Measurements from ENCODE around the gene KCNIP4. TPM values are rescaled to one million over a fixed set of nuclear protein-coding genes. Genes with fewer than 3 reads are reported as not detected.
"Not testable (repeated sequence)": the region's sequence is repeated elsewhere in the genome, so short reads cannot be mapped to it uniquely, and the experiment has no call there.

Gene KCNIP4
- total RNA-seq, 1 donor from 2014 or later: 16.7 TPM

DNA sequence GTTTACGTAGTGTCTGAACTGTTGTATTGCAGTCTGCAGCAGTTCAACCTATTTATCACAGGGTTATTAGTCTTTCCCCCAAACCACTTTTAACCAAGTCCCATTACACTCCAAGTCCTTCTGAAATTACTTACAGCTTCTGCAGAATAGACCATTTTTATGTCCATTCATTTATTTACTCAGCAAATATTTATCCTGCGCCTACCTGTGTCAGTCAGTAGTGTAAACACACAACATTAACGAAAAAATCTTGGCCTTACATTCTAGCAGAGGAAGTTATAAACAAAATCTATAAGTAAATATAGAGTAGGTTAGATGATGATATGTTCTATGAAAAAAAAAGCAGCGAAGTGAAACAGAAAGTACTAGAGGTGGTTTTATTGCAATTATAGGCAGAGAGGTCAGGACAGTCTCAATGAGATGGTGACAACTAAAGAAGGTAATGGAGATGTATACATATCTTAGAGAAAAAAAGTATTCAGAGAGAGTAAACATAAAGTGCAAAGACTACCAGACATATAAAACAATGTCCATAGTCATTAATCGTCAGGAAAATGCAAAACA lies 534.7 kb downstream of the KCNIP4 start:
- no peak for DNase-seq (ENCODE audit: low spot score in 2 of 2)
- no peak for FAIRE-seq

DNA sequence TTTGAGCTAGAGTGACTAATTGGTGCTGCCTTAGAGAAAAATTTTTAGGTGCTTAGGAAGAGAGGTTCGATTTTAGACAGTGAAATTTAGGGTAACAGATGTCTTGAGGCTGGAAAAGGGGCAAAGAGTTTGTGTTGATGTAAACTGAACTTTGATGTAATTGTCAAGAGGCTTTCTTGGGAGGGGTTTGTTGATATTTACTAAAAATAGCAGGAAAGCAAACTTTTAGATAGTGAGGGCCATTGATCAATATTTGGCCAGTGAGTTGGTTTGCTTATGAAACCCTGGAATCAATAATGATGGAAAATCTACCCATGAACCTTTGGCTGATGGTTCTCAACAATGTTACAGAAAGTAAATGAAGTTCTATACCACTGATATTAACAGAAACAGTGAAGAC lies 537.5 kb downstream of the KCNIP4 start:
- no peak for FAIRE-seq

DNA sequence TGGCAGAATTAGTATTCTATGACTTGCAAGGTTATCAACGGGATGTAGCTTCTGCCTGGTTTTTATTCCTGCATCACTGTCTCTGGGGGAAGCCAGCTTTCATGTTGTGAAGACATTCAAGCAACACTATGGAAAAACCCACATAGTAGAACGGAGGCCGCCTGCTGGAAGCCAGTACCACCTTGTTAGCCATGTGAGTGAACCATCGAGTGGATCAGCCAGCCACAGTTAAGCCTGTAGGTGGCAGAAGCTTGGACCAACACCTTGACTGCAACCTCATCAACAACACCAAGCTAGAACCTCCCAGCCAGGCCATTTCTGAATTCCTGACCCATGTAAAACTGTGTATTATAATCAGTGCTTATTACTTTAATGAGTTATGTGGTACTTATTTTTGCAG lies 538.2 kb downstream of the KCNIP4 start:
- FAIRE-seq: no peak
- DNase-seq (ENCODE audit: low spot score in 2 of 2): no peak

More for the DNA sequence above, 537.5 kb downstream of the KCNIP4 start:
- no peak for DNase-seq (ENCODE audit: low spot score in 2 of 2)

DNA sequence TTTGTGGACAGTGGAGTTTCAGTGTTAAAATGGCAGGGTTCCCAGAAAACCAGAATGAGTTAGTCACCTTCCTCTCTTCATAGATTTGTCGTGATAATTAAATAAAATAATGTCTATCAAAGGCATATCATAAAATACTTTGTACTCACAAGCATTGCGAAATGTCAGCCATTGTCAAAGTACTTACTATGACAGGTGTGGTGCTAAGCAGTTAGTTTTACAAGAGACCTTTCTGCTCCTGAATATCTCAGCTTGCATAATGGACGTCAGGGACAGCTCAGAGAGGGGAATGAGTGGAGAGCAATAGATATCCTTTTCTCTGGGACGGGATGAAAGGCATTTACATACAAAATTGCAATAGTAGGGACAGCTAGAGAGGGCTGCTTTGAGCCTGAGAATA lies 560.9 kb downstream of the KCNIP4 start:
- FAIRE-seq (no peak), DNase-seq (ENCODE audit: low spot score in 2 of 2) (no peak)

DNA sequence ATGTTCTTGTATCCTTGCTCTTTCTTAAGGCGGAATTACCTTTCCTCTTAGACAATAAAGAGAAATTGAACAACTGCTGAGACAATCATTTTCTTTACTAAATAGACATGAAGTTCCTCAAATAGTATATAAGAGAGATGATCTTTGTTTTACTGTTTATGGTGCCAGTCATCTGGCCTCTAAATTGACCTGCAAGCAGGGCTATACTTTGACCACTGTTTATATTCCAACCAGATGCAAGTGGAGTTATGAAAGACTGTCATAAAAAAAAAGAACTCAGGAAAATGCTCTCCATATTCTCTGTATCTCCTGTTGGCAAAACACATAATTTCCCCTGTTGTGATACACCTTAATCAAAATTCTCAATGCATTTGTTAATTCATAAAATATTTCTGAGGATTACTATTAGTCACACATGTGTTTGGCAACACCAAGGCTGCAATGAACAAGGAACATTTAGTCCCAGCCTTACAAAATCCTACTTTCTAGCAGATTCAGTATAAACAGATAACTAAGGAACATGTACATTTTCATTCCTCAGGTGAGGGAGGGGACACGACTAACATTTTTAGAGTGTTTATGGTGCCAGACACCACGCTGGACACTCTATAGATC lies 562.3 kb downstream of the KCNIP4 start:
- no peak for FAIRE-seq
- DNase-seq (ENCODE audit: low spot score in 2 of 2): no peak

DNA sequence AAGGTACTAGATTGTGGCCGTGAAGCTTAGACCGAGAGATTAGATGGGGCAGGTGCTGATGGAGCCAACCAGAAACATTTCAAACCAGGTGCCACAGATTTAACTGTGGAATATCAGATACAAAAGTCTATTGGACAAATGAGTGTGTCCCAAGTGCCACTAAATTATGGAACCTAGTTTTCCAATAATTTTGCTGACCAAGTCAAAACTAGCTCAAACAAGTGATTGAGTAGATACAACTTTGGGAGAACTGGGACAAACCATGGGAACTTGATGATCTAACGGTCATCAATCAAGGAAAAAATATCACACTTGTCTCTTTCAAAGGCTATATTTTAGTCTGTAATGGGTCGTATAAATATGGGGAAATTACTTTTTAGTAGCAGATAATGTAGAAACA lies 562.9 kb downstream of the KCNIP4 start:
- DNase-seq (ENCODE audit: low spot score in 2 of 2): no peak
- no peak for FAIRE-seq

DNA sequence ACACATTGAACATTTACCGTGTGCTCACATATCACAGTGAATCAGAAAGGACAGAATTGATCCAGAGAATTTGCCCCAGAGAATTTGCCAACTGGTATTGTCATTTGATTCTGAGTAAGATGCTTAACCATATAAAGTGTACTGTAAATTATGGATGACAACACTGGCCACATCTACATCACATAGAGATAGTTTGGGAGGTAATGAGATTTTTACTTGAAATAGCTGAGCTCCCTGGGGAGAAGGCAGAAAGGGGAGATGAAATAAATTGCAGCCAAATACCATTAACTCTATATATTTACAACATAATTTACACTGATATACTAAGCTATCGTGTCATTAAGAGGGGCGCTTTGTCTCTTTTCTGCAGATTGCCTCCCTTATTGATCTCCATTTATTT lies 564.0 kb downstream of the KCNIP4 start:
- no peak for DNase-seq (ENCODE audit: low spot score in 2 of 2)
- FAIRE-seq: no peak

DNA sequence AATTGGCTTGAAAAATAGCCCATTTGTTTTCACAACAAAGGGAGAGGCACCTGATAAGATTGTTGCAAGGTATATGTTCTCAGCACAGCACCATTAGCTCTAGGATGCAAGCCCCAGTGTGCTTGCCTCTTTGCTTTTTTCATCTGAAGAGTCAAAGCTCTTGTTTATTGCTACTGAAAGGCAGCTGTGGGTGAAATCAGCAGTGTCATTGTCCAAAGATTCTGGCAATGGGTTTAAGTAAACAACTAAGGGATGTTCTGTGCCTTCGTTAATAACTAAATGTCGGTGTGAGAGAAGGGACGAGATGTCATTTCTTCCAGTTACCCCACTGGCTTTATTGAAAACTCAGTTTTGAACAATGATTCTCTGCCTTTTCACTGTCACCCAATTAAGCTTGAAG lies 567.7 kb downstream of the KCNIP4 start:
- FAIRE-seq (no peak), DNase-seq (ENCODE audit: low spot score in 2 of 2) (no peak)

DNA sequence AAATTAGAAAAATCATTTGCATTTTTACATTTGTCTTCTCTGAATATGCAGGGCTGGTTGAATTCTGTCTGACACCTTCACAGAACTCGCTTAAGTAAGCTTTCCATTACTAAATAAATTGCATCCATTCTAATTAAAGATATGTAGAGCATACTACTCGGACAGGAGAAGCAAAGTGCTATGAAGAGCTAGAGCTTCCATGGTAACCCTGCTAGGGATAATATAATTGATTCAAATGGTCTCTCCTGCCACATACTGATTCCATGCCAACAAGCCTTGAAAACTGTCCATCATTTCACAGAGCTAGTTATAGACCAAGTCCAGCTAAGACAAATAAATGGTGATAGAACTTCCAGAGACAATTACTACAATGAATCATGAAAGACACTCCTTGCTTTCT lies 571.5 kb downstream of the KCNIP4 start:
- DNase-seq (ENCODE audit: low spot score in 2 of 2) (no peak), FAIRE-seq (no peak)

DNA sequence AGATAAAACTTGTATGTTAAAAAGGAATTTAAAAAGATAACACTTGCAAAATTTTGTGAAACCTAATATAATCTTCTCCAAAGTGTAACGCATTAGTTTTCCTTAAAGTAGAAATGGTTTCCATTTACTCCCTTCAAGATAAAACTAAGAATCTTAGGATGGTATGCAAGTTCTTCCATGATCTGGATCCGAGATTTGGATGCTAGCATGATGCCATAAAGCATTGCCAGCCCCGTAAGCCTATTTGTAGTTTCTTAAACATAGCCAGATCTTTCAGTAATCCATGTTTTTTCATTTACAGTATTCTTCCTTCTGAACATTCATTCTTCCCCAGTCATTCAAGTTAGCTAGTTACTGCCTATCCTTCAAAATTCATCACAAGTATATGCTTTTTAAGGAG lies 572.4 kb downstream of the KCNIP4 start:
- DNase-seq (ENCODE audit: low spot score in 2 of 2): no peak
- no peak for FAIRE-seq

DNA sequence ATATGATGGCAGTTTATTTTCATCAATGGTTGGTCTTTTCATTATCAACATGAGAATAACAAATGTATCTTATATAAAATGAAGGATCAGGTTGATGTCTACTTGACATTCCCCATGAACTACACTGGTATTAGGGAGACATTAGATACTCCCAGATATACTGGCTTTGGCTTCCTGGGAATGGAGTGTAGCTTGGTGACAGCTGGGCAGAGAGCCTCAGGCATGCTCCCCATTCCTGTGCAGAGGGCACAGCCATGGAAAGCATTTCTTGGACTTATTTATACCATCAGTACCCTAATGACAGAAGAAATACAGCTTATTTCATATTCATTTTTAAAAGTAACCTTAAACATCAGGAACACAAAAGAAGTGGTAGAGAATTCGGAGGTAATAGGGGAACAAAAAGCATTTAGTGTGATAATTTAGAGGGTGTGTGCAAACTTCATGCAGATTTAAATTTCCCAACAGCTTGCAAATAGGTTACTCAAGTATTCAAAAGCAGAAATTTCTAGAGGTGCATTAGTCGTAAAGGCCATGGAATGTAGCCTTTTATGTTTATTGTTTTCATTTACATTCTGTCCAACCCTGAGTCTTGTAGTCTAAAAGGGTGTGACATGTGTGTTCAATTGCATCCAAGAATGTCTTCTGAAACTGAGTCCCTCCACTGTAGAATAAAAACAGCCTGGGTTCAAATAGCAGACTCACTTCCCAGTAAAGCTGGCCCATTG lies 573.8 kb downstream of the KCNIP4 start:
- FAIRE-seq: no peak
- DNase-seq (ENCODE audit: low spot score in 2 of 2): no peak

DNA sequence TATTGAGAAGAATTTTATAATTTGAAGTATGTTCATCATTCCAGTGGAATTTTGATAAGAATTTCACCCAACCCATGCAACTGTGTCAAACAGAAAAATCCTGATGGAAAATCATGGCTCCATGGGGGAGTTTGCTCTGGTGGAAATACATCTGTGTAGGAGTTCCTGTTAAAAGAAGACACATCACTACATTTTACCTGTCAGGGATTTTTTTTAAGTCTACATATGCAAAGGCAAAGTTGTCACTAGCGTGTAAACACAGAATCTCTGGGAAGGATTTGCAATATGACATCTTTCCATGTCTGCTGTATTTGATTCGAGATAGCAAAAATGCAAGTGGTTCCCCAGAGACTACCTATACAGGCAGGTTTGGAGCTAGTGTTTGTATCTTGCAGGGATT lies 581.0 kb downstream of the KCNIP4 start:
- FAIRE-seq (no peak), DNase-seq (ENCODE audit: low spot score in 2 of 2) (no peak)

DNA sequence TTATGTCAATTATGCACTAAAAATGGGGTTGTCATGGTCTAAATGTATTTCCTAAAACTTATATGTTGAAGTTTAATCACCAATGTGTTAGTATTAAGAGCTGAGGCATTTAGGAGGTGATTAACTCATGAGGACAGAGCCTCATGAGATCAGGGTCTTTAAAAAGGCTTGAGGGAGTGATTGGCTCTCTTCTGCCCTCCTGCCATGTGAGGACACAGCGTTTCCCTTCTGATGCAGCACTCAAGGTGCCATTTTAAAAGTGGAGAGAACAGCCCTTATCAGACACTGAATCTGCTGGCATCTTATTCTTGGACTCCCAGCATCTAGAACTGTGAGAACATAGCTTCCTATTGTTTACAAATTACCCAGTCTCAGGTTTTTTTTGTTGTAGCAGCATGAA lies 581.7 kb downstream of the KCNIP4 start:
- FAIRE-seq: no peak
- DNase-seq (ENCODE audit: low spot score in 2 of 2): no peak

DNA sequence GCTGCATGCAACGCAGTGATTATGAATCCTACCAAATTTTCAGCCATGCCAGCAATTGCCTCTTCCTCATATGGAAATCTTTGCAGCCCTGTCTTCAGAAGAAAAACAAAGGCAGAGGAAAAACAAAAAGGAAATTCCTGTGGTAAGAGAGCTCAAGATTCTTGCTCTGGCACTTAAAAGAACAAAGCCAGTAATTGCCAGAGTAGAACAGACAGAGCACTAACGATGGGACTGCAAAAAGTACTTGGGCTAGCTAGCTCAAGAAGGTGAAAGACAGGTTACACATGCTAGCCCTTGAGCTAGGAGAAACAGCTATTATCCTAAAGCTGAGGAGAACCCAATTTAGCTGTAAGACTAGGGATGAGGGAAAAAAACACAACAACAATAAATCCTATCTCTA lies 582.3 kb downstream of the KCNIP4 start:
- DNase-seq (ENCODE audit: low spot score in 2 of 2): no peak
- FAIRE-seq: no peak

DNA sequence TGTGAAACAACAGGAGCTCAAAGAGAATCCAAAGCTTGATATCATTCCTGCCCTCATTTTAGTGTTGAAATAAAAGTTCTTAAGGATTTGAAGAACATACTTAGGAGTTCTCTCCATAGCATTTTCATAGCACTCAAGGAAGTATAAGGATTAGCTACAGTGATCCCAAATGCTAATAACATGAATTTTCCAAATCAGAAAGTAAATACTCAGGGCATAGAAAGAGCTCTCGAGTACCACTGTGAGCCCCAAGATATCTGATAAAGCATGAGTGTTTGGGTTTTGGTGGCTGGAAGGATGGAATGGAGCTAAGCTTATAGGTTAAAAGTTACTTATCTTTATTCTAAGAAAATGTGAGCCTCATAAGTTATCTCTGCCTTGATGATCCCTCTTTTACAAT lies 584.9 kb downstream of the KCNIP4 start:
- DNase-seq (ENCODE audit: low spot score in 2 of 2) (no peak), FAIRE-seq (no peak)

DNA sequence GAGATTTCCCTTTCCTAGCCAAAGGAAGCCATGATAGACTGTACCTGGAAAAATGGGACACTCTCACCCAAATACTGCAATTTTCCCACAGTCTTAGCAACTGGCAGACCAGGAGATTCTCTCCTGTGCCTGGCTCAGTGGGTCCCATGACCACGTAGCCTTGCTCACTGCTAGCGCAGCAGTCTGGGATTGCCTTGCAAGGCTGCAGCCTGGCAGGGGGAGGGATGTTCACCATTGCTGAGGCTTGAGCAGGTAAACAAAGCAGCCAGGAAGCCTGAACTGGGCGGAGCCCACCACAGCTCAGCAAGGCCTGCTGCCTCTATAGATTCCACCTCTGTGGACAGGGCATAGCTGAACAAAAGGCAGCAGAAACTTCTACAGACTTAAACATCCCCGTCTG lies 596.2 kb downstream of the KCNIP4 start:
- not testable (repeated sequence) for FAIRE-seq

DNA sequence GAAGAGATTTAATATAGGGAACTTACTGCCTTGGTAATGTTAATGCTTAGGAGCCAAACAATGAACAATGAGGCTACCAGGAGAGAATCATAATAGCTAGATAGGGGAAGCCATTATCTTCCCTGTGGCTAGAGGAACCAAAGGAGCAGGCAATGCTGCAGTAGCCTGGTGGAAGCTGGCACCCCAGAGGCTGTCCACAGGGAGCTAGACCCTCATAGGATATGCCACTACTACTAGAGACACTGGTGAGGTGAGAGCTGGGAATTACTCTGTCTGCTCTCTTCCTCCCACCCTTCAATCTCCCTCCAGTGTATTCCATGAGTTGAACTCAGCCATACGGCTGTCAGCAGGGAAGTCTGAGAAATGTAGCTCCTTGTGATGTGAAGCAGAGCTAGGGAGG lies 601.4 kb downstream of the KCNIP4 start:
- FAIRE-seq (no peak), DNase-seq (ENCODE audit: low spot score in 2 of 2) (no peak)

More for the DNA sequence above, 596.2 kb downstream of the KCNIP4 start:
- not testable (repeated sequence) for DNase-seq (ENCODE audit: low spot score in 2 of 2)

DNA sequence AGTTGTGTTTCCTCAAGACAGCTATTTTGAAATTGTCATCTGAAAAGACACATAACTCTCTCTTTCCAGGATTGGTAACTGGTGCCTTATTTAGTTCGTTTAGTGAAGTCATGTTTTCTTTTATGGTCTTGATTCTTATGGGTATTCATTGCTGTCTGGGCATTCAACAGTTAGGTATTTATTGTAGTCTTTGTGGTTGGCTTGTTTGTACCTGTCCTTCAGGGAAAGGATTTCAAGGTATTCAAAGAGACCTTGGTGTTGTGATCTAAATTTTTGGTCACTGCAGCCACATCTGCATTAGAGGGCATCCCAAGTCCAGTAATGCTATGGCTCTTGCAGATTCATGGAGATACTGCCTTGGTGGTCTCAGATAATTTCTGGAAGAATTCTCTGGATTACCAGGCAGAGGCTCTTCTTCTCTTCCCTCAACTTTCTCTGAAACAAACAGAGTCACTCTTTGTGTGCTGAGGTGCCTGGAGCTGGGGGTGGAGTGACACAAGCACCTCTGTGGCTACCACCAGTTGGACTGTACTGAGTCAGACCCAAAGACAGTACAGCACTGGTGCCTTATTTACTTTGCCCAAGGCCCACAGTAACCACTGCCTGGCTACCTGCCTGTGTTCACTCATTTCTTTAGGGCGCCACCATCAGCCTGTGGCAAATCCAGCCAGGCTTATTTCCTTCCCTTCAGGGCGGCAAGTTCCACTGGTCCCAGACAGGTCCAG lies 620.4 kb downstream of the KCNIP4 start:
- FAIRE-seq: no peak
- no peak for DNase-seq (ENCODE audit: low spot score in 2 of 2)

DNA sequence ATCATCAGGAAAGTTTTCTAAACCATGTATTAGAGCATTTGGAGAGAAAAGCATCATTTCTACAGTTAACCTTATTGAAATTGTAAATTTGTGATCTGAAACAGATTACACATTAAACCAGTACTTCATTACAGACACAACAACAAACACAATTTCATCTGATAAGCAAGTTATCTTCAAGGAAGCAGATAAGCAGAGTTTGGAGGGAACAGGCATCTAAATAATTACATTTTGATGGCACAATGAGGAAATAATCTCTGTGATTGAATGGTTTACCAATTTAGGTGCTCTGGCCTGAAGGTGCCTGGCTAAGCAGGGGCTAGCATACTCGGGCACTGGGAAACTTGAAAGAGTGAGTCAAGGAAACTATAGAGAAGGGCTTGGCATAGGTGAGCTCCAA lies 628.5 kb downstream of the KCNIP4 start:
- FAIRE-seq (no peak), DNase-seq (ENCODE audit: low spot score in 2 of 2) (no peak)

DNA sequence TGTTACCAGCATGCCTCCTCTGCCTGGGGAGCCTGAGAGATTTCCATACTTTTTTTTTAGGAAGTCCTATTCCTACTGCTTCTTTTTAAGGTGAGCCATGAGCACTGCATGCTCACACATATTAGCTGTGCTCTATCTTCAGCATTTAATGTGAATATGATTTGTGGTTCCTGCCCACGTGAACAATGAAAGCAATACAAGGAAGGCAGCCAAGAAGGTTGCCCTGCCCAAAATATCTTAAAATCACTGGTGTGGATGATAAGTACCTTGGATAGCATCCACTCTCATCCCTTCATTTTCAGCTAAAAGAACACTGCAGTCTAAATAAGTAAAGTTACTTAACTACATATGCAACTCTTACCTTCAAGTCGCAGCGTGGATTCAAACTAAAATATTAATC lies 640.9 kb downstream of the KCNIP4 start:
- DNase-seq (ENCODE audit: low spot score in 2 of 2): no peak
- FAIRE-seq: no peak

DNA sequence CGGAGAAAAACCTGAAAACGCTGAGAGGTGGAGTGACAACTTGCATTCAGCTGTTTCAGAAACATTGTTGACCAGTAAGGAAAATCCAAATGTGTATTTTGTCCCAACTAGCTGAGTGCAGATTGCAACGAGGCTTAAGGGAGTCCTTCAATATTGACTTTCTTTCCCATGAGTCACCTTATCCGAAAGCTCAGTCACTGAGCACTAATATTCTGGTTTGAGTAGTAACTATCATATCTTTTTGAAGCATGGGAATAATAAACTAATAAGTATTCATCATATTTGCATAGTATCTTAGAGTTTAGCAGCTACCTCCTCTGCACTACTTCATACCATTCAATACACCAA lies 644.1 kb downstream of the KCNIP4 start:
- no peak for FAIRE-seq
- peak in 1 of 2 donors; percentile 8 for DNase-seq (ENCODE audit: low spot score in 2 of 2)

DNA sequence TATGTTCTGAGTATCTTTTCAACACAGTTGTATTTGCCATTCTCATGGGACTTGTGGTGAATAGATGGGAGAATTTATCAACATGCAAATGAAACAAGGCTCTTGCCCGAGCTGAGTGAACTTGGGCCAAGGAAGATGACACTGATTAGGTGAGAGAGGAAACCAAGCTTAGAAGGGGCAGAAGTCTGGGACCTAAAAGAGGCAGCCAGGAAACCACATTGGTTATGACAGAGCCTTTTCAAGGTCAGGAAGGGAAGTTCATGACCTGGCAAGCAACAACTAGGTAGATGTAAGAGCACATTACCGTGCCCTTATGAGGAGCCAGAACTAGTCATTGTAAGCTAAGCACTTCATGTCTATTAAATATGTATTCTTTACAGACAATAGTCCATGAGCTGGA lies 658.0 kb downstream of the KCNIP4 start:
- no peak for FAIRE-seq
- DNase-seq (ENCODE audit: low spot score in 2 of 2): no peak

All from frontal cortex (tissue), 4 donors.